ENCODE measurements around the gene MACROD2.
"Not testable (repeated sequence)": the region's sequence is repeated elsewhere in the genome, so short reads cannot be mapped to it uniquely, and the experiment has no call there.

Gene MACROD2

GRCh38 chr20:16007164-16007563 lies 2011.8 kb downstream of the MACROD2 start:
- in situ Hi-C loops (cut with MboI; ENCODE audit: low sequenced_read_pairs, unreplicated experiment): no loop called here
- TF ChIP-seq CTCF (IDR thresholded peaks at IDR 0.05; ENCODE audit: borderline replicate concordance, control extremely low read depth, extremely low read depth, insufficient read depth, missing control alignments): no peak
- peak; percentile 16 for DNase-seq (ENCODE audit: low spot score)

DNA sequence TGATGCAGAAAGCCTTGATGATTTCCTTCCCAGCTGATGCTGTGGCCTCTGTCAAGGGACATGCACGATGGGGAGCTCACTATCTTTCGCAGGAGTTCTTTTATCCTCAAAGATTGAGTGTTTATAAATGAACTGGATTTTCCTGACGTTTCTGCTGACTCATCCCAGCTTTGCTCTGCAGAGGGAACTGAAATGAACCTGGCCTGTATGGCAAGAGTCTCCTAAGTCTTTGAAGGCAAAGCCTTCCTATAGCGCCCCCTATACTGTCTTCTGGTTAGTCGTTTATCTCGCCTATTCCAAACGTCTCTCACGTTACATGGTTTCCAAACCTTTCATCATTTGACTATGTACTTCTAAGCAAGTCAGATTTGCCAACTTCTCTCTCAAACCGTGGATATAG lies 2012.6 kb downstream of the MACROD2 start:
- in situ Hi-C loops (cut with MboI; ENCODE audit: low sequenced_read_pairs, unreplicated experiment): no loop called here
- DNase-seq (ENCODE audit: low spot score): no peak
- no peak for TF ChIP-seq CTCF (IDR thresholded peaks at IDR 0.05; ENCODE audit: borderline replicate concordance, control extremely low read depth, extremely low read depth, insufficient read depth, missing control alignments)

DNA sequence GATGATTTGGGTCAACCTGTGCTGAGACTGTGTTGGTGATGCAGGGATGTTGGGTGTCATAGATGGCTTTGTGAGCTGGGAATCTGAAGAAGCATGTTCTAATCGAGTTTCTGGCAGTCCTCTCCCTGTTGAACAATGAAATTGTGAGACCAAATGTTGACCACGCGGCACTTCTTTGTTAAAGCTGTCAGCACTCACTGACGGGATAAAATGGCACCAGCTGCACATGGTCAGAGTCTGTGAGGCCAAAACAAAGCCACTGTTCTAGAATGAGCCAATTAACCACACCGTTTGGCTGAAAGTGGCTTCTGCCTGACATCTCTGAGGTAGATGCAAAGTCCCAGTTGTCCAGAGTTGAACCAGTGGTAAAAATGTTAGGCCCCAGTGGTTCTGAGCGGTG lies 2015.7 kb downstream of the MACROD2 start:
- no peak for TF ChIP-seq CTCF (IDR thresholded peaks at IDR 0.05; ENCODE audit: borderline replicate concordance, control extremely low read depth, extremely low read depth, insufficient read depth, missing control alignments)
- in situ Hi-C loops (cut with MboI; ENCODE audit: low sequenced_read_pairs, unreplicated experiment): no loop called here
- no peak for DNase-seq (ENCODE audit: low spot score)

DNA sequence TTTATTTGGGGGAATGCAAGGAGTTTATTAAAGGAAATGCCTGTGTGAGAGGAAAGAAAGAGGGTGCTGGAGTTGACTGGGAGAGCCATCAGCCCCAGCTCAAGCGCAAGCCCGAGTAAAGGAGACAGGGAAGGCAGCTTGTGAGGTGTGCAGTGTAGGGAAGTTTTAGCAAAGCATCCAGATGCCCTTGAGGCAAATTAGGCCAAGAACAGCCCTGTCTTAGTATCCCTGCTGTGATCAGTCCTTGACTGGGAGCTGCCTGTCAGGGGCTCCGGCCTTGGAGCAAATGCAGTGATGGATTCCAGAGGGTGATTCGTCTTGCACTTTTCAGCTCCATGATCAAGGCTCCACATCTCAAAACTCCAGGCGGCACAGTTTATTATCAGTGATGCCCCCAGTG lies 2016.2 kb downstream of the MACROD2 start:
- in situ Hi-C loops (cut with MboI; ENCODE audit: low sequenced_read_pairs, unreplicated experiment): no loop called here
- DNase-seq (ENCODE audit: low spot score): no peak
- no peak for TF ChIP-seq CTCF (IDR thresholded peaks at IDR 0.05; ENCODE audit: borderline replicate concordance, control extremely low read depth, extremely low read depth, insufficient read depth, missing control alignments)

DNA sequence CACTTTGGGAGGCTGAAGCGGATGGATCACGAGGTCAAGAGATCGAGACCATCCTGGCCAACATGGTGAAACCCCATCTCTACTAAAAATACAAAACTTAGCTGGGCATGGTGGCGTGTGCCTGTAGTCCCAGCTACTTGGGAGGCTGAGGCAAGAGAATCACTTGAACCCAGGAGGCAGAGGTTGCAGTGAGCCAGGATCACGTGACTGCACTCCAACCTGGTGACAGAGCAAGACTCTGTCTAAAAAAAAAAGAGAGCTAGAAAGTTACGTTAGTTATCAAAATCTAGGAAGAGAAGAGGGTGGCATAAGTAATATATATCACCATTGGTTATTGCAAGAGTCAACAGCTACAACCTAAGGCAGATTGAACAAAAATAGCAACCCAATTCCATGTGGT lies 2017.6 kb downstream of the MACROD2 start:
- DNase-seq (ENCODE audit: low spot score); in situ Hi-C loops (cut with MboI; ENCODE audit: low sequenced_read_pairs, unreplicated experiment): not testable (repeated sequence)

GRCh38 chr20:16013631-16014030 lies 2018.3 kb downstream of the MACROD2 start:
- in situ Hi-C loops (cut with MboI; ENCODE audit: low sequenced_read_pairs, unreplicated experiment): no loop called here
- DNase-seq (ENCODE audit: low spot score): no peak
- no peak for TF ChIP-seq CTCF (IDR thresholded peaks at IDR 0.05; ENCODE audit: borderline replicate concordance, control extremely low read depth, extremely low read depth, insufficient read depth, missing control alignments)

DNA sequence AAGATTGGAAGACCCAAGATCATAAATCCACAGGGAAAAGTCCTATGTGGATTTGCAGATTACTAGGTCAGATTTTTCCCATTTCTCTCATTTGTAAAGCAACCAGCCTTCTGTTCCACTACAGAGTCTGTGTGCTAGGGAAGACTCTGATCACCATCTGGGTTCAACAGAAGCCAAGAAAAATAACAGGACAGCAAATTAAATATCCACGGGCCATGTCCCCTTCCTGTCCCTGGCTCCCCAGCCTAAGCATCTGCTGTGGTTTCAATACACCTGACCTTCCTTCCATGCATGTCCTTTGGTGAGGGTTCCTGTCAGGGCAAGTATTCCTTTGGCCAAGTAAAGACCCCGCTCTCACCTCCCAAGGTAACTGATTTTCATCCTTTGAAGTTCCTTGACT lies 2019.1 kb downstream of the MACROD2 start:
- no peak for DNase-seq (ENCODE audit: low spot score)
- TF ChIP-seq CTCF (IDR thresholded peaks at IDR 0.05; ENCODE audit: borderline replicate concordance, control extremely low read depth, extremely low read depth, insufficient read depth, missing control alignments): no peak
- in situ Hi-C loops (cut with MboI; ENCODE audit: low sequenced_read_pairs, unreplicated experiment): no loop called here

Data from GM13976 (cell line).